HEK293 (cell line): ENCODE data around the gene CDH24.

Experiments
- YY1 ChIP-seq: fragments of 450-650 bp; formaldehyde crosslinking; IDR thresholded peaks from 2 replicates; pipeline ENCODE4 v1.5.1; 2018; ENCODE audit warnings: missing biosample characterization, missing genetic modification characterization
- ZBTB20 ChIP-seq: fragments of 450-650 bp; formaldehyde crosslinking; IDR thresholded peaks from 2 replicates; pipeline ENCODE4 v1.5.1; 2016; ENCODE audit warnings: missing biosample characterization, missing genetic modification characterization
- ZNF155 ChIP-seq: fragments of 450-650 bp; formaldehyde crosslinking; IDR thresholded peaks from 2 replicates; pipeline ENCODE4 v1.5.1; 2016; ENCODE audit warnings: missing biosample characterization, missing genetic modification characterization
- ZNF24 ChIP-seq: fragments of 450-650 bp; formaldehyde crosslinking; IDR thresholded peaks from 2 replicates; pipeline ENCODE4 v1.5.1; 2016; ENCODE audit warnings: missing biosample characterization, missing genetic modification characterization
- ZNF274 ChIP-seq, 2 experiments: fragments of 200-500 bp in 1 of 2; fragments of 450-650 bp in 1 of 2; sonication (Bioruptor generic) in 1 of 2; formaldehyde crosslinking in 1 of 2; IDR thresholded peaks; 2 replicates each; pipeline versions ENCODE4 v1.5.1 to v1.6.1; 2014 to 2016; ENCODE audit warnings: borderline replicate concordance in 1 of 2, inconsistent platforms in 1 of 2, low read length in 1 of 2, missing biosample characterization in 1 of 2, missing genetic modification characterization in 1 of 2
- ZNF747 ChIP-seq: fragments of 450-650 bp; formaldehyde crosslinking; IDR thresholded peaks from 2 replicates; pipeline ENCODE4 v1.5.1; 2016; ENCODE audit warnings: missing biosample characterization, missing genetic modification characterization
- ZSCAN23 ChIP-seq: fragments of 450-650 bp; formaldehyde crosslinking; IDR thresholded peaks from 2 replicates; pipeline ENCODE4 v1.5.1; 2016; ENCODE audit warnings: missing biosample characterization, missing genetic modification characterization
- ZXDB ChIP-seq: fragments of 450-650 bp; formaldehyde crosslinking; IDR thresholded peaks from 2 replicates; pipeline ENCODE4 v1.5.1; 2016; ENCODE audit warnings: missing biosample characterization, missing genetic modification characterization
- TF ChIP-seq, protein P1 (sequence below): fragments of 450-650 bp; formaldehyde crosslinking; IDR thresholded peaks from 2 replicates; pipeline ENCODE4 v1.5.1; 2016; ENCODE audit warnings: missing biosample characterization, missing genetic modification characterization
- TF ChIP-seq, protein P2 (sequence below): fragments of 450-650 bp; formaldehyde crosslinking; IDR thresholded peaks from 2 replicates; pipeline ENCODE4 v1.5.1; 2016; ENCODE audit warnings: missing biosample characterization, missing genetic modification characterization
- TF ChIP-seq, protein P3 (sequence below): fragments of 450-650 bp; formaldehyde crosslinking; IDR thresholded peaks from 2 replicates; pipeline ENCODE4 v1.5.1; 2017; ENCODE audit warnings: missing biosample characterization, missing genetic modification characterization

DNA sequence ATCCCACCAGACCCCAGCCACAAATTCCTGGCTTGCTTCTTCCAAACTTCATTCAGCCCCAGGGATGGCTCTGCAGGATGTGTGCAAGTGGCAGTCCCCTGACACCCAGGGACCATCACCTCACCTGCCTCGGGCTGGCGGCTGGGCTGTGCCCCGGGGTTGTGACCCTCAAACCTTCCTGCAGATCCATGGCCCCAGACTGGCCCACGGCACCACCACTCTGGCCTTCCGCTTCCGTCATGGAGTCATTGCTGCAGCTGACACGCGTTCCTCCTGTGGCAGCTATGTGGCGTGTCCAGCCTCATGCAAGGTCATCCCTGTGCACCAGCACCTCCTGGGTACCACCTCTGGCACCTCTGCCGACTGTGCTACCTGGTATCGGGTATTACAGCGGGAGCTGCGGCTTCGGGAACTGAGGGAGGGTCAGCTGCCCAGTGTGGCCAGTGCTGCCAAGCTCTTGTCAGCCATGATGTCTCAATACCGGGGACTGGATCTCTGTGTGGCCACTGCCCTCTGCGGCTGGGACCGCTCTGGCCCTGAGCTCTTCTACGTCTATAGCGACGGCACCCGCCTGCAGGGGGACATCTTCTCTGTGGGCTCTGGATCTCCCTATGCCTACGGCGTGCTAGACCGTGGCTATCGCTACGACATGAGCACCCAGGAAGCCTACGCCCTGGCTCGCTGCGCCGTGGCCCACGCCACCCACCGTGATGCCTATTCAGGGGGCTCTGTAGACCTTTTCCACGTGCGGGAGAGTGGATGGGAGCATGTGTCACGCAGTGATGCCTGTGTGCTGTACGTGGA is 15.0 kb downstream of the CDH24 start, which contains the start of gene PSMB11:
- TF ChIP-seq, protein P1, sequence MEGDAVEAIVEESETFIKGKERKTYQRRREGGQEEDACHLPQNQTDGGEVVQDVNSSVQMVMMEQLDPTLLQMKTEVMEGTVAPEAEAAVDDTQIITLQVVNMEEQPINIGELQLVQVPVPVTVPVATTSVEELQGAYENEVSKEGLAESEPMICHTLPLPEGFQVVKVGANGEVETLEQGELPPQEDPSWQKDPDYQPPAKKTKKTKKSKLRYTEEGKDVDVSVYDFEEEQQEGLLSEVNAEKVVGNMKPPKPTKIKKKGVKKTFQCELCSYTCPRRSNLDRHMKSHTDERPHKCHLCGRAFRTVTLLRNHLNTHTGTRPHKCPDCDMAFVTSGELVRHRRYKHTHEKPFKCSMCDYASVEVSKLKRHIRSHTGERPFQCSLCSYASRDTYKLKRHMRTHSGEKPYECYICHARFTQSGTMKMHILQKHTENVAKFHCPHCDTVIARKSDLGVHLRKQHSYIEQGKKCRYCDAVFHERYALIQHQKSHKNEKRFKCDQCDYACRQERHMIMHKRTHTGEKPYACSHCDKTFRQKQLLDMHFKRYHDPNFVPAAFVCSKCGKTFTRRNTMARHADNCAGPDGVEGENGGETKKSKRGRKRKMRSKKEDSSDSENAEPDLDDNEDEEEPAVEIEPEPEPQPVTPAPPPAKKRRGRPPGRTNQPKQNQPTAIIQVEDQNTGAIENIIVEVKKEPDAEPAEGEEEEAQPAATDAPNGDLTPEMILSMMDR (tag by site-specific recombination), result no peak
- TF ChIP-seq ZNF274 (IDR thresholded peaks at IDR 0.05; ENCODE audit: low read length) (no peak), ZNF274 (tag by site-specific recombination; IDR thresholded peaks at IDR 0.05; ENCODE audit: borderline replicate concordance) (no peak), YY1 (no peak), ZSCAN23 (tag by site-specific recombination) (no peak), ZNF24 (tag by site-specific recombination) (no peak), ZNF155 (tag by site-specific recombination) (no peak), ZBTB20 (tag by site-specific recombination) (no peak), ZNF747 (tag by site-specific recombination) (no peak), ZXDB (tag by site-specific recombination) (no peak)
- TF ChIP-seq, protein P2, sequence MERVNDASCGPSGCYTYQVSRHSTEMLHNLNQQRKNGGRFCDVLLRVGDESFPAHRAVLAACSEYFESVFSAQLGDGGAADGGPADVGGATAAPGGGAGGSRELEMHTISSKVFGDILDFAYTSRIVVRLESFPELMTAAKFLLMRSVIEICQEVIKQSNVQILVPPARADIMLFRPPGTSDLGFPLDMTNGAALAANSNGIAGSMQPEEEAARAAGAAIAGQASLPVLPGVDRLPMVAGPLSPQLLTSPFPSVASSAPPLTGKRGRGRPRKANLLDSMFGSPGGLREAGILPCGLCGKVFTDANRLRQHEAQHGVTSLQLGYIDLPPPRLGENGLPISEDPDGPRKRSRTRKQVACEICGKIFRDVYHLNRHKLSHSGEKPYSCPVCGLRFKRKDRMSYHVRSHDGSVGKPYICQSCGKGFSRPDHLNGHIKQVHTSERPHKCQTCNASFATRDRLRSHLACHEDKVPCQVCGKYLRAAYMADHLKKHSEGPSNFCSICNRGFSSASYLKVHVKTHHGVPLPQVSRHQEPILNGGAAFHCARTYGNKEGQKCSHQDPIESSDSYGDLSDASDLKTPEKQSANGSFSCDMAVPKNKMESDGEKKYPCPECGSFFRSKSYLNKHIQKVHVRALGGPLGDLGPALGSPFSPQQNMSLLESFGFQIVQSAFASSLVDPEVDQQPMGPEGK (tag by site-specific recombination), result no peak
- TF ChIP-seq, protein P3, sequence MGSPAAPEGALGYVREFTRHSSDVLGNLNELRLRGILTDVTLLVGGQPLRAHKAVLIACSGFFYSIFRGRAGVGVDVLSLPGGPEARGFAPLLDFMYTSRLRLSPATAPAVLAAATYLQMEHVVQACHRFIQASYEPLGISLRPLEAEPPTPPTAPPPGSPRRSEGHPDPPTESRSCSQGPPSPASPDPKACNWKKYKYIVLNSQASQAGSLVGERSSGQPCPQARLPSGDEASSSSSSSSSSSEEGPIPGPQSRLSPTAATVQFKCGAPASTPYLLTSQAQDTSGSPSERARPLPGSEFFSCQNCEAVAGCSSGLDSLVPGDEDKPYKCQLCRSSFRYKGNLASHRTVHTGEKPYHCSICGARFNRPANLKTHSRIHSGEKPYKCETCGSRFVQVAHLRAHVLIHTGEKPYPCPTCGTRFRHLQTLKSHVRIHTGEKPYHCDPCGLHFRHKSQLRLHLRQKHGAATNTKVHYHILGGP (tag by site-specific recombination), result no peak
